HG03175 (cell line): Measurements from ENCODE around the gene MAPKAPK3.
A peak's percentile ranks its signal among the peaks of the same experiment; 100 is the strongest.

ENCODE experiments used
- ATAC-seq: cut with Tn5 transposase; IDR thresholded peaks from one replicate; pipeline ENCODE4 v1.9.1; 2021; ENCODE audit warnings: mild to moderate bottlenecking, moderate library complexity; ENCODE audit not compliant: unreplicated experiment

Gene MAPKAPK3

GRCh38 chr3:50607271-50608091, 9.5 kb upstream of the MAPKAPK3 start:
- no peak for ATAC-seq

DNA sequence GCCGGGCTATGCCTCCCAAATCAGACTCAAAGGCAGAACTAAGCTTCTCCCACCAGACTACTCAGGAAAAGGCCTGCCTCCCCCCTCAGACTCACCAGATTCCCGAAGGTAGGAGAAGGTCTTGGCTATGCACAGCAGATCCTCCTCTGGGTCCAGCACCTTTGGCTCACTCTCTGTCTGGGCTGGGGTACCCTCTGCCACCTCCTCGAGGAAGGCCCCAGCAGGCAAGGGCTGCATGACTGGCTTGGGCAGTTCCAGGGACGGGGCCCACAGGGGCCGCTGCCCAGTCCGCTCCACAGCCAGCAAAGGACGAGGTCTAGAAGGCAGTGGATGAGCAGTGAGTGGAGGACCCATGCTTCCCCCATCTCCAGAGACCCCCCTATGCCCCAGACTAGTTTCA, 8.7 kb upstream of the MAPKAPK3 start:
- ATAC-seq, result no peak

GRCh38 chr3:50609071-50609762, 7.7 kb upstream of the MAPKAPK3 start:
- ATAC-seq, result no peak

DNA sequence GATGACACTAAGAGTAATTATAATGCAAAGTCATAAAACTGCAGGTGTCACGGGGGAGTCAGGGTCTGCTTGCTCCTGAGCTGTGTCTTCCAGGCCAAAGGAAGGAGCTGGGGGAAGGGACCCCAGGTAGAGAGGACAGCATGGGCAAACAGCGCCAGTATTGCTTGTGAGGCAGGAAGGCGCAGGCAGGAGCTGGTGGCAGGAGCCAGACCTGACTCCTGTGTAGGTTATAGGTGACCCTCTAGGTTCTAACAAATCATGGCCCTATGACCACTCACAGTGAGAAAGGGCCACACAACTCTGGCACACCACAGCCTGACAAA, 7.2 kb upstream of the MAPKAPK3 start:
- no peak for ATAC-seq

DNA sequence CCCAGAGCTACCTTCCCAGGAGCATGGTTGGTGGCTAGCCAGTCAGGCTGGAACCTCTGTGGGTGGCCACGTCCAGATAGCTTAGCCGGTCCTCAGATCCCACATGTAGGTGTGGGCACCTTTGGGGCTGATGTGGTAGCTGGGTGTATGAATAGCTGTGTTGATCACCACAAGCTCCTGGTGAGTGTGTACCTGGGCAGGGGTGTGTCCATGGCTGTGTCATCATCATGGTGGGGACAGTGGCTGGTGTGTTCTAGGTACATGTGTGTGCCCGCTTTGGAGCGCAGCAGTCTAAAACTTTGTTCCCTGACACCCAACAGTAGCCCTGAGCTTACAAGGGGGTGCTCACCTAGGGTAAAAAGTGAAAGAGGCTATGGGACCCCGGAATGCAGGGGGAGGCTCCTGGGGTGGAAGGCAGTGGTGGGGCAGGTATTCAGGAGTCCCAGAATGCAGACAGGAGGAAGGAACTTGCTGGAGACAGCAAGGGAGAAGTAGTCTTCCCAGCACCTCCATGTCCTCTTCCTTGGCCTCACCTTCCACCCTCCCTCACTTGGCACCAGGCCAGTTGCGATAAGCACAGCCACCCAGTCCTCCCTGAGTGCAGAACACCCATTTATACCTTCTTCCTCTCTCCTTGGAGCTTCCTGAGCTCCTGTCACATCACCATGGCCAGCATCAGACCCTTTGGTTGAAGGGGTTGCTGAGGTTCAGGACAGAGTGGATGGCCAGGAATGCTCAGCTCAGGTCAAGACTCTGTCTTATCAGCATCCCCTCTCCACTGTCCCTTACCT, 6.6 kb upstream of the MAPKAPK3 start:
- ATAC-seq, result no peak

DNA sequence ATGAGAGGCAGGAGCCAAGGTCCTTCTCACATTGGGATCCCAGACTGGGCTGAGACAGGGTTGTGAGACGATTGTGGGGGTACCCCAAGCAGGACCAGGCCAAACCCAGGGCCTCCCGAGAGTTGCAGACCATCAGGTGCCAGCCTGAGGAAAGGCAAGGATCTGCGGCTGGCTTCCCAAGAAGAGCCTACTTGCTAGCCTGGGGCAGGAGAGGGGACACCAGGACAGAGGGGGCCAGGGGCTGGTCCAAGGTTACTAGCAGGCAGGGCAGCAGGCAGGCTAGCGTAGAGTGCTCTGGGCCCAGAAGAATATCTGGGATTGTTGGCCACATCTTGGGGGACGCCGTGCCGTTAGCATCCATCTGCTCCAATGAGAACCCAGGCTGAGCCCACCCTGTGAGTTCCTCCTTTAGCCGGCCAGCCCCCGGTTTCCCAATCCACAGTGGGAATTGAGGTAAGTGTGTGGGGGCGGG, 5.9 kb upstream of the MAPKAPK3 start:
- ATAC-seq, result no peak

DNA sequence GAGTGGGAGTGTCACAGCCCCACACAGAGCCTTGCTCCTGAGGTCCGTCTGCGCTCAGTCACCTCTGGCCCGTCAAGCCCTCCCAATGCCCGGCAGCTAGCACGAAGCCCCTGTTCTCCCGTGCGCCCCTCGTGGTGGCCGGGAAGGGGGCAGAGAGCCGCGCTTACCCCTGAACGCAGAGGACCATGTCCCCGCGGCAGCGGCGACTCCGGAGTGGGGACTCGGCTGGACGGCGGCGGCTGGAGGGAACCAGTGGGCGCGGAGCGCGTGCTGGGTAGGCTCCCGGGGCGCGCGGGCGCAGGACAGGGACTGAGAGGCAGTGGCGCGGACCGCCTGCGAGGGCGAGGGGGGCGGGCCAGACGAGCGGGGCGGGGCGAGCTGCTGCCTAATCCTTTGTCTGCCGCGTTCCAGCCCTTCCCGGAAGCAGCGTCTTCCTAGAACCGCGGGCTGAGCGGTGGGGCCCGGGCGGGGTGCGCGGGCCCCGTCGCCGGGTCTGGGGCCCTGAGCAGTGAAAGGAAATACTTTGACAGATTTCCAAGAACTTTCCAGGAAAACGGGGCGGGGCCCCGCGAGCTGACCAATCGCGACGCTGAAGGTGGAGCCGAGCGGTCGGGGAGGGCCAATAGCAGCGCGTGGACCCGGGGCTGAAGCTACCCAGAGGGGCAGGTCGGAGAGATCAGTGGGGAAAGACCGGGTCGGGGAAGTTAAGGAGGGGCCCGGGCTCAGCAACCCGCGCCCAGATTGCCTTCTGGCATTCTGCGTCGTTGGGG, 5.3 kb upstream of the MAPKAPK3 start, which contains the start of gene CISH:
TSS of gene CISH (minus strand) at position 311 of the 770 bp plus-strand sequence. CDS start at position 187, 124 bp downstream.
- peak; percentile 70 for ATAC-seq

DNA sequence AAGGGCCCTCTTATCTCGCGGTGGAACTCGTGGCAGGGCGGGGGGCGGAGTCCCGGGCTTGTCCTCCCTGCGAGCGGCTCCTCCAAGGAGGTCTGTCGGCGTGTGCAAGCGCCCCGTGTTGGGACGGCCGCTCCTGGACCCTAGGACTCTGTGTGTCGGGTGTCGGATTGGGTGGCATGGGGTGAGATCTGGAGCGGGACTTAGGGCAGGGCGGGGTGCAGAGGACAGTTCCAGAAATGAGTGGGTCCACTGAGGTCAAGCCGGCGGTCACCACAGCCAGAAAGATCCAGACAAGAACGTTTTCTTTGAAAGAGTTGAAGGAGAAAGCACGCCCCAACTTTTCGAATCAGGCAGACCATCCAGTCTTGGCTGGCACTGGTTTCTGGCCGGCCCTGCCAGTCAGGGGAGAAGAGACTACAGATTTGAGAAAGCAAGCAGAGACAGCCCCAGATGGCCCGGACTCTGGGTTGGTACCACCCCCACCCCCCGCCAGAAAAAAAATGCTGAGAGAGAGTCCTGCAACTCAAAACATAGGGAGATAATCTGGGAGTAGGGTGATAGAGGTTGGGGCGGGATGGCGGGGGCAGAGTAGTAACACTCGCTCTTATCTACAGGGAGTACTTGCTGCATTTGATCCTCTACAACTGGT, 4.6 kb upstream of the MAPKAPK3 start:
- ATAC-seq, result peak; percentile 9

DNA sequence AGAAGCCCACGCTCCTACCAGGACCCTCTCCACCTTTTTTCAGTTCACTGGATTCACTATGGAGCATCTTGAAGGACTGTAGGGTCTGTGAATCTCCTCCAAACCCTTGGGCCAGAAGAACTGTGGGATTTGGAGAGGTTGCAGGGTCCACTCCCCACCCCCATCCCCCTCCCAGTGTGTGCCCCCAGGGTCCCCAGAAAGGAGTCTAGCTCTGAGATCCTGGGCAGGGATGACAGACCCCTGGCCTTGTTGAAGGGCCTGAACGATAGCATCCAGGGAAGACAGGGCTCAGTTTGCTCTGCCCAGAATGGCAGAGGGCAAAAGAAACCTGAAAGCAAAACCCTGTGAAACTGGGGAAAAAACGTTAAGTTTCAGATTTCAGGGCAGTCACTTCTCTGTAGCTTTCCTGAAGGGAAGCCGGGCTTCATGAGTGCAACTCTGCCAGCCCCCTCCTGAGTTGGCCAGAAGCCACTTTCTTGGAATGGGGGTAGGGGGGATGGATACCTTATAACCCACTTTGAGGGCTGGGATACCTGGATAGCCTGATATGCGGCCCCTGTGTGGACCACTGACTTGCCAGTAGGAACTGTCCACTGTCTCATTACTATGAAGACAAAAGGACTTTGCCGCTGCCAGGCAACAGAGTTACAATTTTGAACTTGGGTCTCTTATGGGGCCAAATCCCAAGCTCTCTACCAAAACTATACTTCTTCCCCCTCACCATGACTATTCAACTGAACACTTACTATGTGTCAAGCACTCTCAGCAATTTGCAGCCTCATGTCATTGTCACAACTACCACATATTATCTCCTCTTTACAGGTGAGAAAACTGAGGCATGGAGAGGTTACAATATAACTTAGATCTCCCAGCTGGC, 3.7 kb upstream of the MAPKAPK3 start:
- ATAC-seq, result no peak

DNA sequence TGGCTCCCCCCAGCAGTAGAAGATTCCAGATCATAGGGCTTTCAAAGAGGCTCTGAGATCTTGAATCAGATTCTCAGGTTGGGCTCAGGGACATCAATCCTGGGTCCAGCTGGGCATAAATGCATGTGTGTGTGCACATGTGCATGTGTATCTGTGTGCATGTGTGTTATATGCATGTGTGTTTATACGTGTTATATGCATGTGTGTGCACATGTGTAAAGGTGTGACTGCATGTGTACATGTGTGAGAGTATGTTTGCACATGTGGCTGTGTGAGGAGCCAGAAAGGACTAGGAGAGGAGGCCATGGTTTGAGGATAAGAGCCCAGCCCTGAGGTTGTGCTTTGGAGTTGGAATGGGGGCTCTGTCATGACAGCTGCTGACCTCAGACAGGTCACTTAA, 1.8 kb upstream of the MAPKAPK3 start:
- ATAC-seq, result no peak

DNA sequence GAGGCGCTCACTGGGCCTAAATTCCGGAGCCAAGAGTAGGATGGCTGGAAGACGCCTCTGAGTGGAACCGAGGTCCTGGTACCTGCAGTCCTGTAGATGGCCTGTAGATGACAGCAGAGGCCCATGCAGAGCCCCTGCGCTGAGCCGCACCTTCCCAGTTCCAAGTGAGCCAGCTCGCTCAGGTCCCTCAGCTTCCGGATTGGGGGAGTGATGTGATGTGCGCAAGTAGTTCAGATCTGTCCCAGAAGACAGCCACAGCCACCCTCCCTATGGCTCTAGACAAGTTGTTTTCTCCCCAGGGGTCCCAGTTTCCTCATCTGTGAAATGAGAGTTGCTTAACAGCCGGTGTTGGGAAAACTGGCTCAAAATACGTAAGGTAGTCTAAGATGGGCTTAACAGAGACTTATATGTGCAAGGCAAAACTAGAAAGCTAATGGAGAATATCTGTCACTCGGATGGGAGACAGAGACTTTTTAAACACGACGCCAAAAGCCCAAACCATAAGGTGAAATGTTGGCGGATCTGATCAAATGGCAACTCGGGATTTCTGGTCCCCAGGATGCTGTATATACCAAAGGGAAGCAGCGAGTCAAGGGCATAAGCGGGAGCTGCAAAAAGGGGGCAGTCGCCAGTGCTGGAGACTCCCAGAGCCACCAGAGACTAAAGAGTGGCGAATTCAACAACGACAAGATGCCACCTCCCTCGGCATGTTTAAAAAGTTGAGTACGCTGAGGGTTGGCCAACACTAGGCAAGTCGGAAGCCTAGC, 765 bp upstream of the MAPKAPK3 start:
- peak; percentile 32 for ATAC-seq

DNA sequence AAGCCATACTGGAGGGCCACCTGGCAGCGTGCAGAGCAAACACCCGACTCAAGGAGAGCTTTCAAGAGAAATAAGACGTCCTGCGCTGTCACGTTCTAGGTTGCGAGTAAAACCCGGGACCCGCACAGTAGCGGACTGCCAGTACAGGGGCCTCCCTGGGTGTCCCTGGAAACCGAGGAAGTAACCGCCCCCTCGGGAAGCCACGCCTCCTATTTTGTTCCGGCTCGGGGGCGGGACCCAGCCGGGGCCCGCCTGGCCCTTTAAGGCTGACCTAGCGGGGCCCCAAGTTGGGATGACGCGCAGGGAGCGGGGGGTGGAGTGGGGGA, 218 bp upstream of the MAPKAPK3 start:
- ATAC-seq, result peak; percentile 68

- no peak for ATAC-seq
Observed at GRCh38 chr3:50617911-50618481, 1.0 kb downstream of the MAPKAPK3 start.

- no peak for ATAC-seq
Observed at GRCh38 chr3:50620420-50620819, 3.5 kb downstream of the MAPKAPK3 start.

DNA sequence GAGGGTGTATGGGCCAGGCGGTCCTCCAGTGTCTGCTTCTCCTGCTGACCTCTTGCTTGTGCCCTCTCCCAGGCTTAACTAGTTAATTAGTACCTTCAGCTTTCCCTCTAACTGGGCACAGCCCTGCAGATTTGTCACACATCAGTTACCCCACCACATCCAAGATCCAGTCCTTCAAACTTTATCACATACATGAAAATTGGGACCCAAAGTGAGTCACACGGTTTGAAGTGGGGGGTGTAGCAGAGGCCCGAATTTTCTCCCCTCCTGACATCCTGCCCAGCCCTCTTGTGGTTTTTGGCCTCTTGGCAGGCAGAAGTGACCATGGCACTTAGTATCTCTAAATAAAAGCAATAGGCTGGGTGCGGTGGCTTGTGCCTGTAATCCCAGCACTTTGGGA, 3.9 kb downstream of the MAPKAPK3 start:
- ATAC-seq, result no peak

GRCh38 chr3:50622881-50623280, 5.9 kb downstream of the MAPKAPK3 start:
- ATAC-seq, result no peak

GRCh38 chr3:50623840-50624474, 7.0 kb downstream of the MAPKAPK3 start:
- ATAC-seq, result peak; percentile 39

- ATAC-seq, result no peak
Observed at GRCh38 chr3:50624634-50625033, 7.7 kb downstream of the MAPKAPK3 start.
